Uterus (tissue), 4 donors: ENCODE measurements around the gene HHLA2. TPM values are rescaled to one million over a fixed set of nuclear protein-coding genes. Genes with fewer than 3 reads are reported as not detected.

ENCODE experiments used
- DNase-seq, 2 donors: peaks; one replicate each; pipeline ENCODE4 v3.0.0-alpha.2; 2019 to 2020
- H3K27ac ChIP-seq, 2 donors: fragments of 200-600 bp; sonication (generic); 1 replicate in 1 of 2; 2 replicates in 1 of 2; pipeline ENCODE4 v1.5.1; 2016 to 2018
- H3K27me3 ChIP-seq, 2 donors: fragments of 200-600 bp; sonication (generic); one replicate each; pipeline ENCODE4 v1.5.1; 2018 to 2019; ENCODE audit warnings: control low read depth in 1 of 2
- H3K36me3 ChIP-seq, 2 donors: fragments of 200-600 bp; sonication (generic); one replicate each; pipeline ENCODE4 v1.5.1; 2019; ENCODE audit warnings: control low read depth in 1 of 2
- H3K4me1 ChIP-seq, 2 donors: fragments of 200-600 bp; sonication (generic); one replicate each; pipeline ENCODE4 v1.5.1; 2018 to 2019; ENCODE audit warnings: control low read depth in 1 of 2
- H3K4me3 ChIP-seq, 2 donors: fragments of 200-600 bp; sonication (generic); 1 replicate in 1 of 2; 2 replicates in 1 of 2; pipeline ENCODE4 v1.5.1; 2018 to 2019; ENCODE audit warnings: mild to moderate bottlenecking in 1 of 2
- H3K9me3 ChIP-seq, 2 donors: fragments of 200-600 bp; sonication (generic); one replicate each; pipeline ENCODE4 v1.5.1; 2019; ENCODE audit warnings: control low read depth in 1 of 2
- CTCF ChIP-seq, 4 experiments: fragments of 200-600 bp in 2 of 4; fragments of 450-650 bp in 2 of 4; sonication (generic) in 2 of 4; IDR thresholded peaks; one replicate each; pipeline ENCODE4 v1.5.1; 2016 to 2019; ENCODE audit warnings: antibody characterized with exemption in 4 of 4, mild to moderate bottlenecking in 2 of 4, moderate library complexity in 1 of 4
- POLR2A ChIP-seq, 2 donors: fragments of 450-650 bp; IDR thresholded peaks; one replicate each; pipeline ENCODE4 v1.6.1; 2016; ENCODE audit warnings: antibody characterized with exemption in 2 of 2, mild to moderate bottlenecking in 1 of 2, moderate library complexity in 1 of 2
- intact Hi-C: fragments of 100-400 bp; cut with DNase I; formaldehyde crosslinking; loops from one replicate; pipeline ENCODE4 v1.15.1; 2023; ENCODE audit warnings: low total_unique reads
- total RNA-seq, 4 donors: library from RNA; depleted of rRNA in 3 of 4; stranded (reverse); fragments of >200 nt in 3 of 4; gene quantifications; one replicate each; pipeline versions ENCODE4 v1.1.0 to v1.2.4, GENCODE V29; 2014 to 2023
- donor health status: DM: yes; HTN: yes; CAD: no.

The HHLA2 gene
- total RNA-seq, 4 donors from 2014 or later: 0.18 to 1.0 TPM; not detected in 2

GRCh38 chr3:108403198-108403597 is 106.8 kb downstream of the HHLA2 start:
- H3K4me3 ChIP-seq: no peak overlapping the region
- H3K9me3 ChIP-seq: no peaks in the 10 kb centered on the region
- H3K36me3 ChIP-seq: no peaks in the 10 kb centered on the region
- no peak for DNase-seq
- TF ChIP-seq POLR2A (IDR thresholded peaks at IDR 0.05): no peak
- TF ChIP-seq CTCF (IDR thresholded peaks at IDR 0.05): no peak
- H3K27ac ChIP-seq: no peak overlapping the region
- H3K27me3 ChIP-seq: no peaks in the 10 kb centered on the region
- H3K4me1 ChIP-seq: no peaks in the 10 kb centered on the region
- intact Hi-C loops: no loop called here

GRCh38 chr3:108403686-108404345 is 107.5 kb downstream of the HHLA2 start:
- TF ChIP-seq POLR2A (IDR thresholded peaks at IDR 0.05) (no peak), CTCF (IDR thresholded peaks at IDR 0.05) (no peak)
- Histone ChIP-seq H3K9me3 (no peaks in the 10 kb centered on the region), H3K27me3 (no peaks in the 10 kb centered on the region), H3K4me3 (no peak overlapping the region), H3K36me3 (no peaks in the 10 kb centered on the region), H3K27ac (no peak overlapping the region), H3K4me1 (no peaks in the 10 kb centered on the region)
- no peak for DNase-seq
- intact Hi-C loops: no loop called here

GRCh38 chr3:108404368-108404767 is 108.0 kb downstream of the HHLA2 start:
- H3K9me3 ChIP-seq: no peaks in the 10 kb centered on the region
- no peaks in the 10 kb centered on the region for H3K36me3 ChIP-seq
- no peak for DNase-seq
- TF ChIP-seq POLR2A (IDR thresholded peaks at IDR 0.05): no peak
- no peak for TF ChIP-seq CTCF (IDR thresholded peaks at IDR 0.05)
- no peak overlapping the region for H3K27ac ChIP-seq
- H3K27me3 ChIP-seq: no peaks in the 10 kb centered on the region
- no peak overlapping the region for H3K4me3 ChIP-seq
- intact Hi-C loops: no loop called here
- no peaks in the 10 kb centered on the region for H3K4me1 ChIP-seq

- Histone ChIP-seq H3K27ac (no peak overlapping the region), H3K27me3 (no peaks in the 10 kb centered on the region), H3K9me3 (no peaks in the 10 kb centered on the region), H3K4me1 (no peaks in the 10 kb centered on the region), H3K36me3 (no peaks in the 10 kb centered on the region), H3K4me3 (no peak overlapping the region)
- no peak for DNase-seq
- TF ChIP-seq CTCF (IDR thresholded peaks at IDR 0.05): no peak
- no peak for TF ChIP-seq POLR2A (IDR thresholded peaks at IDR 0.05)
- intact Hi-C loops: no loop called here
Observed at GRCh38 chr3:108406063-108406660, 109.8 kb downstream of the HHLA2 start.

- no peaks in the 10 kb centered on the region for H3K9me3 ChIP-seq
- intact Hi-C loops: no loop called here
- no peak for DNase-seq
- no peak overlapping the region for H3K4me3 ChIP-seq
- TF ChIP-seq POLR2A (IDR thresholded peaks at IDR 0.05) (no peak), CTCF (IDR thresholded peaks at IDR 0.05) (peak in 2 of 4 experiments; percentile 19 to 24)
- H3K36me3 ChIP-seq: no peaks in the 10 kb centered on the region
- H3K4me1 ChIP-seq: no peaks in the 10 kb centered on the region
- no peak overlapping the region for H3K27ac ChIP-seq
- no peaks in the 10 kb centered on the region for H3K27me3 ChIP-seq
Observed at GRCh38 chr3:108406661-108407206, 110.4 kb downstream of the HHLA2 start.
